Loucy (cell line): ENCODE data around the gene NDUFS1.

ENCODE experiments used
- H2AFZ ChIP-seq: fragments of 200-600 bp; sonication (generic); 2 replicates; pipeline ENCODE4 v1.6.0; 2016; ENCODE audit warnings: antibody characterized with exemption, mild to moderate bottlenecking, low read length, moderate library complexity
- H3F3A ChIP-seq: fragments of 200-600 bp; 2 replicates; pipeline ENCODE4 v1.6.0; 2016; ENCODE audit warnings: antibody characterized with exemption, low read depth, mild to moderate bottlenecking
- H3K27me3 ChIP-seq: fragments of 200-600 bp; sonication (generic); 2 replicates; pipeline ENCODE4 v1.6.1; 2014; ENCODE audit warnings: low read length, mild to moderate bottlenecking; ENCODE audit not compliant: insufficient read depth, poor library complexity, severe bottlenecking
- H3K36me3 ChIP-seq: fragments of 200-600 bp; sonication (generic); 2 replicates; pipeline ENCODE4 v1.6.1; 2016; ENCODE audit warnings: low read length; ENCODE audit not compliant: insufficient read depth
- H3K4me1 ChIP-seq: fragments of 200-600 bp; sonication (generic); 2 replicates; pipeline ENCODE4 v1.5.1; 2014; ENCODE audit warnings: low read length, mild to moderate bottlenecking; ENCODE audit not compliant: insufficient read depth, poor library complexity, severe bottlenecking
- H3K4me2 ChIP-seq: fragments of 200-600 bp; sonication (generic); 2 replicates; pipeline ENCODE4 v1.6.0; 2014; ENCODE audit warnings: antibody characterized with exemption, low read length, low read depth, mild to moderate bottlenecking; ENCODE audit not compliant: poor library complexity, severe bottlenecking
- H3K4me3 ChIP-seq: fragments of 200-600 bp; sonication (generic); 2 replicates; pipeline ENCODE4 v1.5.1; 2014; ENCODE audit warnings: low read length, mild to moderate bottlenecking, mixed read lengths; ENCODE audit not compliant: poor library complexity, severe bottlenecking
- H3K79me2 ChIP-seq: fragments of 200-600 bp; sonication (generic); 2 replicates; pipeline ENCODE4 v1.6.1; 2014; ENCODE audit warnings: low read length; ENCODE audit not compliant: insufficient read depth
- H3K9ac ChIP-seq: fragments of 200-600 bp; sonication (generic); 2 replicates; pipeline ENCODE4 v1.6.0; 2014; ENCODE audit warnings: mild to moderate bottlenecking, low read depth, low read length, moderate library complexity; ENCODE audit not compliant: poor library complexity, severe bottlenecking
- H3K9me2 ChIP-seq: fragments of 200-600 bp; sonication (generic); replicated peaks from 2 replicates; pipeline ENCODE4 v1.6.1; 2016; ENCODE audit warnings: low read depth, low read length, mixed read lengths
- H3K9me3 ChIP-seq: fragments of 200-600 bp; sonication (generic); 2 replicates; pipeline ENCODE4 v1.6.1; 2014; ENCODE audit warnings: mild to moderate bottlenecking, antibody characterized with exemption, low read length, low read depth; ENCODE audit not compliant: insufficient read depth
- H4K20me1 ChIP-seq: fragments of 200-600 bp; sonication (generic); 2 replicates; pipeline ENCODE4 v1.6.0; 2014; ENCODE audit warnings: antibody characterized with exemption, low read length, mild to moderate bottlenecking; ENCODE audit not compliant: insufficient read depth, poor library complexity, severe bottlenecking
- EZH2phosphoT487 ChIP-seq: fragments of 200-600 bp; IDR thresholded peaks from 2 replicates; pipeline ENCODE4 v1.6.1; 2018; ENCODE audit warnings: antibody characterized with exemption, mild to moderate bottlenecking, moderate library complexity, borderline replicate concordance
- TF ChIP-seq, protein P1 (sequence below): fragments of 200-600 bp; sonication (generic); conservative IDR thresholded peaks from 2 replicates; pipeline ENCODE4 v1.5.1; 2014; ENCODE audit warnings: mild to moderate bottlenecking, antibody characterized with exemption, low read length

Gene NDUFS1

GRCh38 chr2:206201075-206201848 is 42.0 kb upstream of the NDUFS1 start:
- Histone ChIP-seq H4K20me1 (no peaks in the 10 kb centered on the region), H3K9me3 (no peaks in the 10 kb centered on the region), H3K36me3 (no peaks in the 10 kb centered on the region), H3K9me2 (no peaks in the 10 kb centered on the region), H2AFZ (no peak overlapping the region), H3K4me2 (no peak overlapping the region), H3F3A (no peaks in the 10 kb centered on the region), H3K79me2 (no peaks in the 10 kb centered on the region), H3K9ac (no peak overlapping the region), H3K4me3 (no peak overlapping the region), H3K4me1 (peaks cover 3% of the 10 kb centered on the region), H3K27me3 (peaks cover 6% of the 10 kb centered on the region)
- no peak for TF ChIP-seq EZH2phosphoT487
- TF ChIP-seq, protein P1, sequence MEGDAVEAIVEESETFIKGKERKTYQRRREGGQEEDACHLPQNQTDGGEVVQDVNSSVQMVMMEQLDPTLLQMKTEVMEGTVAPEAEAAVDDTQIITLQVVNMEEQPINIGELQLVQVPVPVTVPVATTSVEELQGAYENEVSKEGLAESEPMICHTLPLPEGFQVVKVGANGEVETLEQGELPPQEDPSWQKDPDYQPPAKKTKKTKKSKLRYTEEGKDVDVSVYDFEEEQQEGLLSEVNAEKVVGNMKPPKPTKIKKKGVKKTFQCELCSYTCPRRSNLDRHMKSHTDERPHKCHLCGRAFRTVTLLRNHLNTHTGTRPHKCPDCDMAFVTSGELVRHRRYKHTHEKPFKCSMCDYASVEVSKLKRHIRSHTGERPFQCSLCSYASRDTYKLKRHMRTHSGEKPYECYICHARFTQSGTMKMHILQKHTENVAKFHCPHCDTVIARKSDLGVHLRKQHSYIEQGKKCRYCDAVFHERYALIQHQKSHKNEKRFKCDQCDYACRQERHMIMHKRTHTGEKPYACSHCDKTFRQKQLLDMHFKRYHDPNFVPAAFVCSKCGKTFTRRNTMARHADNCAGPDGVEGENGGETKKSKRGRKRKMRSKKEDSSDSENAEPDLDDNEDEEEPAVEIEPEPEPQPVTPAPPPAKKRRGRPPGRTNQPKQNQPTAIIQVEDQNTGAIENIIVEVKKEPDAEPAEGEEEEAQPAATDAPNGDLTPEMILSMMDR = no peak

DNA sequence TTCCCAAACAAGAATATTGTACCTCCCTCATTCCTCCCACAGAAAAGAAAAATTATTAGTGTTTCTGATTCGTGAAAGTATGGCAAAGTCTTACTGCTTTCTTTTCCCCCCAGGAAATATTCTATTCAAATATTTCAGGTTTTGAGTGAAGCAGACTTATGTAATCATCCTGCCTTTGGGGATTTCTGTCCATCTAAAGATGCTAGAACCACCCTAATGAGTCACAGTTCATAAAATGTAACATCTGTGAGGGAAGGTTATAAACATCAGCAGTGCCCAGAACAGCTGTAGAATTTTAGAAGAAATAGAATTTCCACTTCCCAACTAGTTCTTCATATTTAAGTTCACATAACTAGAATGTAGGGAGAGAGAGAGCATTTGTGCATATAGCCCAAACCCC is 39.4 kb upstream of the NDUFS1 start:
- Histone ChIP-seq H3K27me3 (peaks cover 6% of the 10 kb centered on the region), H3K79me2 (no peaks in the 10 kb centered on the region), H3F3A (no peaks in the 10 kb centered on the region), H3K4me1 (no peaks in the 10 kb centered on the region), H3K4me2 (no peak overlapping the region), H3K9me2 (no peaks in the 10 kb centered on the region), H3K9ac (no peak overlapping the region), H3K36me3 (no peaks in the 10 kb centered on the region), H3K4me3 (no peak overlapping the region), H2AFZ (no peak overlapping the region), H3K9me3 (no peaks in the 10 kb centered on the region), H4K20me1 (no peaks in the 10 kb centered on the region)
- TF ChIP-seq, protein P1 = no peak
- no peak for TF ChIP-seq EZH2phosphoT487

GRCh38 chr2:206193671-206194357 is 34.6 kb upstream of the NDUFS1 start:
- no peaks in the 10 kb centered on the region for H3K9me2 ChIP-seq
- H3K4me2 ChIP-seq = no peak overlapping the region
- TF ChIP-seq, protein P1 = no peak
- no peak for TF ChIP-seq EZH2phosphoT487
- no peaks in the 10 kb centered on the region for H3K9me3 ChIP-seq
- no peak overlapping the region for H3K4me3 ChIP-seq
- H3K4me1 ChIP-seq = no peaks in the 10 kb centered on the region
- no peaks in the 10 kb centered on the region for H4K20me1 ChIP-seq
- H3K36me3 ChIP-seq = no peaks in the 10 kb centered on the region
- no peak overlapping the region for H3K9ac ChIP-seq
- no peaks in the 10 kb centered on the region for H3F3A ChIP-seq
- H3K79me2 ChIP-seq = no peaks in the 10 kb centered on the region
- H2AFZ ChIP-seq = no peak overlapping the region
- peaks cover 6% of the 10 kb centered on the region for H3K27me3 ChIP-seq
